ENCODE data around the gene CNTNAP2.
"Not testable (repeated sequence)": the region's sequence is repeated elsewhere in the genome, so short reads cannot be mapped to it uniquely, and the experiment has no call there.

Gene CNTNAP2

GRCh38 chr7:148299350-148300276 lies 2183.0 kb downstream of the CNTNAP2 start:
- H3K27ac ChIP-seq = no peak overlapping the region
- TF ChIP-seq ZFX (IDR thresholded peaks at IDR 0.05) (no peak), CTCF (conservative IDR thresholded peaks at IDR 0.05) (no peak)

- not testable (repeated sequence) for H3K27ac ChIP-seq
These were observed 2185.8 kb downstream of the CNTNAP2 start for GRCh38 chr7:148302436-148302835.

- no peak for TF ChIP-seq CTCF (conservative IDR thresholded peaks at IDR 0.05)
- TF ChIP-seq ZFX (IDR thresholded peaks at IDR 0.05) = no peak
- no peak overlapping the region for H3K27ac ChIP-seq
These were observed 2186.9 kb downstream of the CNTNAP2 start for GRCh38 chr7:148303295-148304082.

- H3K27ac ChIP-seq = no peak overlapping the region
- TF ChIP-seq CTCF (conservative IDR thresholded peaks at IDR 0.05) (no peak), ZFX (IDR thresholded peaks at IDR 0.05) (no peak)
These were observed 2187.4 kb downstream of the CNTNAP2 start for GRCh38 chr7:148304083-148304335.

GRCh38 chr7:148304456-148304855 lies 2187.9 kb downstream of the CNTNAP2 start:
- TF ChIP-seq CTCF (conservative IDR thresholded peaks at IDR 0.05) = no peak
- no peak for TF ChIP-seq ZFX (IDR thresholded peaks at IDR 0.05)
- no peak overlapping the region for H3K27ac ChIP-seq

GRCh38 chr7:148306759-148307158 lies 2190.2 kb downstream of the CNTNAP2 start:
- no peak overlapping the region for H3K27ac ChIP-seq

GRCh38 chr7:148318102-148318811 lies 2201.7 kb downstream of the CNTNAP2 start:
- TF ChIP-seq ZFX (IDR thresholded peaks at IDR 0.05) (no peak), CTCF (conservative IDR thresholded peaks at IDR 0.05) (no peak)
- H3K27ac ChIP-seq = no peak overlapping the region

More at GRCh38 chr7:148306759-148307158, 2190.2 kb downstream of the CNTNAP2 start:
- no peak for TF ChIP-seq CTCF (conservative IDR thresholded peaks at IDR 0.05)
- no peak for TF ChIP-seq ZFX (IDR thresholded peaks at IDR 0.05)

All from C4-2B (cell line).